Ascending aorta (tissue), 2 donors: ENCODE results near the gene LAMA4. TPM values are rescaled to one million over a fixed set of nuclear protein-coding genes. Genes with fewer than 3 reads are reported as not detected.

Experiments
- DNase-seq, 2 donors: peaks; one replicate each; pipeline ENCODE4 v3.0.0-alpha.2; 2019; ENCODE audit warnings: low spot score in 2 of 2
- H3K27ac ChIP-seq, 2 donors: fragments of 200-600 bp; sonication (generic); one replicate each; pipeline ENCODE4 v1.5.1; 2016 to 2017; ENCODE audit warnings: mild to moderate bottlenecking in 1 of 2
- H3K27me3 ChIP-seq: fragments of 200-600 bp; sonication (generic); one replicate; pipeline ENCODE4 v1.5.1; 2017
- H3K36me3 ChIP-seq, 2 donors: fragments of 200-600 bp; sonication (generic); one replicate each; pipeline ENCODE4 v1.5.1; 2016
- H3K4me1 ChIP-seq, 2 donors: fragments of 200-600 bp; sonication (generic); one replicate each; pipeline ENCODE4 v1.5.1; 2016 to 2017; ENCODE audit warnings: mild to moderate bottlenecking in 1 of 2
- H3K4me3 ChIP-seq, 2 donors: fragments of 200-600 bp; sonication (generic); one replicate each; pipeline ENCODE4 v1.5.1; 2016 to 2017; ENCODE audit warnings: mild to moderate bottlenecking in 1 of 2
- H3K9me3 ChIP-seq, 2 donors: fragments of 200-600 bp; sonication (generic); one replicate each; pipeline ENCODE4 v1.5.1; 2016
- CTCF ChIP-seq, 3 experiments: fragments of 200-600 bp in 2 of 3; fragments of 450-650 bp in 1 of 3; sonication (generic) in 2 of 3; IDR thresholded peaks; one replicate each; pipeline ENCODE4 v1.5.1; 2016 to 2019; ENCODE audit warnings: antibody characterized with exemption in 3 of 3, mild to moderate bottlenecking in 1 of 3, moderate library complexity in 1 of 3
- intact Hi-C: fragments of 100-400 bp; cut with DNase I; formaldehyde crosslinking; loops from one replicate; pipeline ENCODE4 v1.15.1; 2023
- total RNA-seq: library from RNA; depleted of rRNA; stranded (reverse); fragments of >200 nt; gene quantifications from one replicate; pipeline ENCODE4 v1.1.0, GENCODE V29; 2016

Gene LAMA4
- total RNA-seq, 1 donor from 2014 or later: 49.0 TPM

GRCh38 chr6:112191509-112192020, 62.8 kb downstream of the LAMA4 start:
- Histone ChIP-seq H3K9me3 (no peaks in the 10 kb centered on the region), H3K36me3 (no peaks in the 10 kb centered on the region), H3K27ac (no peak overlapping the region), H3K4me3 (no peak overlapping the region), H3K27me3 (no peaks in the 10 kb centered on the region), H3K4me1 (peaks cover 2 to 3% of the 10 kb centered on the region in 2 donors)
- TF ChIP-seq CTCF (IDR thresholded peaks at IDR 0.05): no peak
- intact Hi-C loops: no loop called here
- no peak for DNase-seq

- Histone ChIP-seq H3K27me3 (no peaks in the 10 kb centered on the region), H3K4me3 (no peak overlapping the region), H3K27ac (no peak overlapping the region), H3K4me1 (peaks cover 2 to 3% of the 10 kb centered on the region in 2 donors), H3K9me3 (no peaks in the 10 kb centered on the region), H3K36me3 (no peaks in the 10 kb centered on the region)
- DNase-seq: no peak
- intact Hi-C loops: no loop called here
- no peak for TF ChIP-seq CTCF (IDR thresholded peaks at IDR 0.05)
Measured at GRCh38 chr6:112190164-112190563, 64.2 kb downstream of the LAMA4 start.

- Histone ChIP-seq H3K4me1 (peaks cover 2 to 3% of the 10 kb centered on the region in 2 donors), H3K9me3 (no peaks in the 10 kb centered on the region), H3K27me3 (no peaks in the 10 kb centered on the region), H3K4me3 (no peak overlapping the region), H3K27ac (no peak overlapping the region), H3K36me3 (no peaks in the 10 kb centered on the region)
- TF ChIP-seq CTCF (IDR thresholded peaks at IDR 0.05): no peak
- DNase-seq: no peak
- intact Hi-C loops: no loop called here
Measured at GRCh38 chr6:112189494-112189893, 64.9 kb downstream of the LAMA4 start.

- no peak for TF ChIP-seq CTCF (IDR thresholded peaks at IDR 0.05)
- intact Hi-C loops: no loop called here
- Histone ChIP-seq H3K27ac (no peak overlapping the region), H3K9me3 (no peaks in the 10 kb centered on the region), H3K4me1 (peaks cover 1 to 2% of the 10 kb centered on the region in 2 donors), H3K36me3 (no peaks in the 10 kb centered on the region), H3K27me3 (no peaks in the 10 kb centered on the region), H3K4me3 (no peak overlapping the region)
- DNase-seq: no peak
Measured at GRCh38 chr6:112188906-112189305, 65.5 kb downstream of the LAMA4 start.

GRCh38 chr6:112187736-112188135, 66.6 kb downstream of the LAMA4 start:
- DNase-seq: no peak
- TF ChIP-seq CTCF (IDR thresholded peaks at IDR 0.05): no peak
- Histone ChIP-seq H3K4me1 (no peaks in the 10 kb centered on the region), H3K27me3 (no peaks in the 10 kb centered on the region), H3K27ac (no peak overlapping the region), H3K9me3 (no peaks in the 10 kb centered on the region), H3K4me3 (no peak overlapping the region), H3K36me3 (no peaks in the 10 kb centered on the region)
- intact Hi-C loops: no loop called here

- H3K27ac ChIP-seq: no peak overlapping the region
- TF ChIP-seq CTCF (IDR thresholded peaks at IDR 0.05): no peak
- H3K36me3 ChIP-seq: no peaks in the 10 kb centered on the region
- H3K4me3 ChIP-seq: no peak overlapping the region
- no peaks in the 10 kb centered on the region for H3K9me3 ChIP-seq
- DNase-seq: no peak
- intact Hi-C loops: loop anchor here (5.0 kb wide), 2 partner anchors 32 to 67 kb away; partner anchors contain the start of gene LAMA4
- H3K4me1 ChIP-seq: no peaks in the 10 kb centered on the region
- no peaks in the 10 kb centered on the region for H3K27me3 ChIP-seq
Measured at GRCh38 chr6:112184951-112185350, 69.4 kb downstream of the LAMA4 start.
